SK-N-MC (cell line): ENCODE data around the gene SLC39A11.
"Not testable (repeated sequence)": the region's sequence is repeated elsewhere in the genome, so short reads cannot be mapped to it uniquely, and the experiment has no call there.

Experiments used
- DNase-seq: peaks from one replicate; pipeline ENCODE4 v3.0.0-alpha.2; 2011; ENCODE audit warnings: low read depth, low spot score
- H3K27ac ChIP-seq: fragments of 200-600 bp; sonication (generic); 2 replicates; pipeline ENCODE4 v1.5.1; 2016; ENCODE audit warnings: mixed run types
- H3K36me3 ChIP-seq: fragments of 200-600 bp; sonication (generic); 2 replicates; pipeline ENCODE4 v1.6.1; 2017; ENCODE audit warnings: antibody characterized with exemption, low read length, mixed read lengths; ENCODE audit not compliant: insufficient read depth
- H3K4me3 ChIP-seq: fragments of 200-600 bp; sonication (generic); 2 replicates; pipeline ENCODE4 v1.5.1; 2016
- H3K9ac ChIP-seq: fragments of 200-600 bp; sonication (generic); 2 replicates; pipeline ENCODE4 v1.8.0; 2017; ENCODE audit warnings: mixed run types, mixed read lengths; ENCODE audit not compliant: insufficient read length
- H3K9me3 ChIP-seq: fragments of 200-600 bp; sonication (generic); 2 replicates; pipeline ENCODE4 v1.6.1; 2017; ENCODE audit warnings: low read depth, mild to moderate bottlenecking, antibody characterized with exemption, low read length, moderate library complexity, mixed read lengths
- EZH2 ChIP-seq: fragments of 200-600 bp; sonication (generic); IDR thresholded peaks from one replicate; pipeline ENCODE4 v1.6.1; 2017; ENCODE audit warnings: antibody characterized with exemption
- FOXP2 ChIP-seq: optimal IDR thresholded peaks from 2 replicates; pipeline ENCODE3; 2011; ENCODE audit warnings: mild to moderate bottlenecking, moderate library complexity; ENCODE audit not compliant: insufficient read depth; ENCODE audit errors: extremely low read length, control extremely low read depth
- POLR2AphosphoS5 ChIP-seq: IDR thresholded peaks from 2 replicates; pipeline ENCODE4 v1.6.1; 2012; ENCODE audit warnings: mild to moderate bottlenecking, low read depth, low read length, borderline replicate concordance

SLC39A11 gene

DNA sequence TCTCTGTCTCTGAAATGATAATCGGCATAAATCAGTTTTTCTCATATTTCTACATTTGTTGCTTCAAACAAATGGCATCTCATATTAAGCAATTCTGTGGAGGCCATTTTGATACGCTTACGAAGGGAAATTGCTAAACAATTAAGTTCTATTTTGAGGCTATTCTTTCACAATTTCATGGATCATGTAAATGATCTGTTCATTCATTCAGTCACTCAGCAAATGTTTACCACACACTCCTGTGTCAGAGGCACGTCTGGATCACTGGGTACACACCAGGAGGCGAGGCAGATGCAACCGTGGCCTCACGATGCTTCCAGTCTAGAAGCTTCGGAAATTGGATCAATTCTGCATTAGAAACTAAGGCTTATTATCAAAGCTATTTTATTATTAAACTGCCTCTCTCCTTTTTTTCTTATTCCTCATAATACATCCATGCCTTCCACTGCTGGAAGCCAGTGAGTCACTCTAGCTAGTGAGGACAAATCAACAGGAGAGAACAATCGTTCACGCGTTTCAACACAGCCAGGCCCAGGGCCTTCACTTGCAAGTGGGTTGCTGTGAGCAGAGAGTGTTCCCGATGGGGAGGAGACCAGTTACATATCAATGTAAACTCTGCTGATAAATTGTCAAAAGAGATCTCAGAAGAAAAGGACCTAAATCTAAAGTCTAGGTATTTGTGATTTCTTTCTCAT, 11.3 kb upstream of the SLC39A11 start:
- Histone ChIP-seq H3K9me3 (no peaks in the 10 kb centered on the region), H3K4me3 (no peak overlapping the region), H3K36me3 (no peaks in the 10 kb centered on the region), H3K9ac (no peak overlapping the region), H3K27ac (no peak overlapping the region)
- no peak for DNase-seq
- TF ChIP-seq FOXP2 (no peak), POLR2AphosphoS5 (no peak), EZH2 (no peak)

DNA sequence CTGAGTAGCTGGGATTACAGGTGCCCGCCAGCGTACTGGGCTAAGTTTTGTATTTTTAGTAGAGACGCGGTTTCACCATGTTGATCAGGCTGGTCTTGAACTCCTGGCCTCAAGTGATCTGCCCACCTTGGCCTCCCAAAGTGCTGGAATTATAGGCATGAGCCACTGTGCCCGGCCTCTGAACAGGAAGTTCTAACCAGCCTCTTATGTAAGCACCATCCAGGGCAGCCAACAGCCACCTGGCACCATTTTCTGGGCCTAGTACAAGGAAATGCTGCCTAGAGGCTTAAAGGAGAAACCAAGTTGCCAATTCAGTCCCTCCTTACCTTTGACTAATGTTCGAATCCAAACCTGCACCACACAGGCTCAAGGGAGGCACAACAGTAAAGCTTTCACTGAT, 8.5 kb upstream of the SLC39A11 start:
- Histone ChIP-seq H3K27ac (no peak overlapping the region), H3K9me3 (no peaks in the 10 kb centered on the region), H3K4me3 (no peak overlapping the region), H3K9ac (no peak overlapping the region), H3K36me3 (no peaks in the 10 kb centered on the region)
- no peak for TF ChIP-seq FOXP2
- TF ChIP-seq POLR2AphosphoS5 = no peak
- DNase-seq = no peak

DNA sequence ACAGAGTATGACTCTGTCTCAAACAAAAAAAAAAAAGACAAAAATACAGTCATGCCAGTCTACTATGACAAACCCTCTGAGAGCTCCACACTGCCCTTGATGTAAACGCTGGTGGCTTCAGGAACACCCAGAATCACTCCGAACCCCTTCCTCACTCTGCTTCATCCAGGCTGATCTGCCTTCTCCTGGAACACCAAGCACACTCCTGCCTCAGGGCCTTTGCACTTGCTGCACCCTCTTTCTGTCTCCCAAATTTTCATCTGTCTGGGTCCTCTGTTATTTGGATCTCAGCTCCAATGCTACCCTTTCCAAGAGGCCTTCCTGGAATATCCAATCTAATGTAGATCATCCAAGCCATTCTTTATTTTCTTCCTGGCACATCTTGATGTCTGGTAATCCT, 7.9 kb upstream of the SLC39A11 start:
- TF ChIP-seq POLR2AphosphoS5 = no peak
- TF ChIP-seq EZH2 = no peak
- no peak for TF ChIP-seq FOXP2
- no peak for DNase-seq
- H3K36me3 ChIP-seq = no peaks in the 10 kb centered on the region

DNA sequence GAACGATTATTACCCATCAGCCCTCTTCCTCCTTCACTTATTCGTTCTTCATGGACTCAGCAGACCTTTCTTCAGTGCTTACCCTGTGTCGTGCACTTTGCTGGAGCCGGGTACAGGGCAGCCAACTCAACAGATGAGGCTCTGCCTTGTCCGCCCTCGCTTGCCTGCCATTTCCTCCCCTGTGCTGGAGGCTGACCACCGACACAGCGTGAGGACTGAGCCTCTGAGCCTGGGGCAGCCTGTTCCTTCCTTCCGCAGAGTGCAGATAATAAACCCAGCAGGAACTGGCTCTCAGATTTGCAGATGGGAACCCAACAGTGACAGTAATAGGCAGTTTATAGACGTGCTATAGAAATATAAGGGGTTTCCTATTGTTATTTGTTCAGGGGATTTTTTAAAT, 7.0 kb upstream of the SLC39A11 start:
- no peak for DNase-seq
- H3K36me3 ChIP-seq = no peaks in the 10 kb centered on the region
- H3K9ac ChIP-seq = no peak overlapping the region
- no peak overlapping the region for H3K4me3 ChIP-seq
- TF ChIP-seq FOXP2 (no peak), POLR2AphosphoS5 (no peak), EZH2 (no peak)
- no peak overlapping the region for H3K27ac ChIP-seq
- H3K9me3 ChIP-seq = no peaks in the 10 kb centered on the region

More for the DNA sequence above, 7.9 kb upstream of the SLC39A11 start:
- Histone ChIP-seq H3K4me3 (no peak overlapping the region), H3K9me3 (no peaks in the 10 kb centered on the region), H3K27ac (no peak overlapping the region), H3K9ac (no peak overlapping the region)

DNA sequence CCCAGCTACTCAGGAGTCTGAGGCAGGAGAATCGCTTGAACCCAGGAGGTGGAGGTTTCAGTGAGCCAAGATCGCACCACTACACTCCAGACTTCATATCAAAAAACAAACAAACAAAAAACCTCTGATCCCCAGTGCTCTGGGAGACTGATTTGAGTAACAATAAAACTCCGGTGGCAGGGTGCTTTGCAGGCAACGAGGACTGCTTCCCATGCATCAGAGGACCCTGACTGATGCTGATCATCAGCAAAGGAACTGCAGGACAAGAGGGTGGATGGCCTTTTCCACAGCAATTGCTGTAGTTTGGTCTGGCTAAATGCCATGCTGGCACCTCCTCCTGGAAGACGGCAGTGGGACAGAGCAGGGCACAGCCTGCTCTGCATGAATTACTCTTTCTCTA, 6.4 kb upstream of the SLC39A11 start:
- Histone ChIP-seq H3K9ac (no peak overlapping the region), H3K9me3 (no peaks in the 10 kb centered on the region), H3K4me3 (no peak overlapping the region), H3K36me3 (no peaks in the 10 kb centered on the region), H3K27ac (no peak overlapping the region)
- no peak for DNase-seq
- TF ChIP-seq FOXP2 = no peak
- TF ChIP-seq POLR2AphosphoS5 = no peak
- no peak for TF ChIP-seq EZH2

DNA sequence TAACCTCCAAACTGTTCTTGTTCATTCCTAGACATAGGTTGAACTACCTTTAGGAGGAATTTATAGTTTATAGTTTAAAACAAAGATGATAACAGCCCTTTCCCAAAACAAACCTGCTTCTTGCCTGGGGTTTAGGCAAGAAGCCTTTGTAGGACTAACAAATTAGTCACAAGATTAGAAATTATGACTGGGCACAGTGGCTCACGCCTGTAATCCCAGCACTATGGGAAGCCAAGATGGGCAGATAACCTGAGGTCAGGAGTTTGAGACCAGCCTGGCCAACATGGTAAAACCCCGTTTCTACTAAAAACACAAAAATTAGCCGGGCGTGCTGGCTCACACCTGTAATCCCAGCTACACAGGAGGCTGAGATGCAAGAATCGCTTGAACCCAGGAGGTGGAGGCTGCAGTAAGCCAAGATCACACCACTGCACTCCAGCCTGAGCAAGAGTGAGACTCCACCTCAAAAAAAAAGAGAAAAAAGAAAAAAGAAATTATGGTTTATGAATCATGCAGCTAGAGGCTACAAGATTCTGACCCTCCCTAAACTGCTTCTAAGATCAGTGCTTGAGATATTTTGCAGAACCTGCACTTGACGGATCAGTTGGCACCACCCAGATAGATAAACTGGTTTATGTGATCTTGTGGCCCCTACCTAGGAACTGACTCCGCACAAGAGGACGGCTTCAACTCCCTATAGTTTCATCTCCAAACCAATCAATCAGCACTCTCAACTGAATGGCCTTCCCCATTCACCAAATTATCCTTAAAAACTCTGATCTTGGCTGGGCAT, 5.7 kb upstream of the SLC39A11 start:
- not testable (repeated sequence) for H3K9me3 ChIP-seq, H3K36me3 ChIP-seq, H3K9ac ChIP-seq, DNase-seq, H3K27ac ChIP-seq, H3K4me3 ChIP-seq

DNA sequence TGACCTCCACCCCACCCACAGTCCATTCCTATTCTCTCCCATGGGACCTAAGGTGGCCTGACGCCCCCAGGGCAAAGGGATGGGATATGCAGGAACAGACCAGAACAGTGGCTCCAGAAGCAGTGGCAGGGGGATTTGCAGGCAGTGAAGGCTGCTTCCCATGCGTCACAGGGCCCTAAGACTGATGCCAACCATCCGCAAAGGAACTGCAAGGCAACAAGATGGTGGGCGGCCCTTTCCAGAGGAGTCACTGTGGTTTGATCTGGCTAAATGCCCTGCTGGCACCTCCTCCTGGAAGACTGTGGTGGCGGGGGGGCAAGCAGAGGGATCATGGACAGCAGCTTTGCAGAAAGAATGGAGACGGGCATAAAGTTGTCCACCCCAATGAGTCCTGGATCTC, 4.4 kb upstream of the SLC39A11 start:
- H3K36me3 ChIP-seq = no peaks in the 10 kb centered on the region
- no peaks in the 10 kb centered on the region for H3K9me3 ChIP-seq
- TF ChIP-seq FOXP2 (no peak), EZH2 (no peak), POLR2AphosphoS5 (no peak)
- H3K27ac ChIP-seq = no peak overlapping the region
- no peak for DNase-seq
- no peak overlapping the region for H3K4me3 ChIP-seq
- no peak overlapping the region for H3K9ac ChIP-seq

DNA sequence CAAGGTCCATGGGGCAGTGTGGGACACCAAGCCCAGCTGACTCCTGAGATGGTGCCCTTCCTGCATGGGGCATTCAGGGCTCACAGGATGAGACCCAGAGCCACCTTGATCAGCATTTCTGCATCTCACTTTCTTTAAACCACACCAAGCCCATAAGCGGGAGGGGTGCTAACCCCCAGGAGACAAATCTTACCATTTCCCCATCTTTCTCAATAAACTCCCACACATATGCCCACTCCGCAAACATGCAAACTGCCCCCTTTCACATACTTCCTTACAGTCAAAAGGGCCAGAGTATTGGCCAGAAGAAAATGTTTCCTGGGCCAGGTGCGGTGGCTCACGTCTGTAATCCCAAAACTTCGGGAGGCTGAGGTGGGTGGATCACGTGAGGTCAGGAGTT, 3.7 kb upstream of the SLC39A11 start:
- Histone ChIP-seq H3K27ac (no peak overlapping the region), H3K4me3 (no peak overlapping the region), H3K9ac (no peak overlapping the region), H3K36me3 (no peaks in the 10 kb centered on the region), H3K9me3 (no peaks in the 10 kb centered on the region)
- DNase-seq = no peak
- TF ChIP-seq EZH2 (no peak), POLR2AphosphoS5 (no peak)

DNA sequence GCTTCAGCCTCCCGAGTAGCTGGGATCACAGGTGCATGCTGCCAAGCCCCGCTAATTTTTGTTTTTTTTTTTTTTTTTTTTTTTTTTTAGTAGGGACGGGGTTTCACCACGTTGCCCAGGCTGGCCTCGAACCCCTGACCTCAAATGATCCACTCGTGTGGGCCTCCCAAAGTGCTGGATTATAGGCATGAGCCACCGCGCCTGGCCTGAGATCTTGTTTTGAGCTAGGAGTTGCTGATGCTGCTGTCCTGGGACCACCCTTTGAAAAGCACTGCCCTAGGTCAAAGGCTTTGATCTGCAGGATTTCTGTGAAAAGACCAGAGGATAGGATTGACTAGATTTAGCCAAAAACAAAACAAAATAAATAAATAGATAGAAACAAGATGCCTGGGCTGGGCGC, 798 bp upstream of the SLC39A11 start:
- DNase-seq = no peak
- H3K4me3 ChIP-seq = no peak overlapping the region
- no peak overlapping the region for H3K9ac ChIP-seq
- no peak for TF ChIP-seq FOXP2
- no peak for TF ChIP-seq EZH2
- no peak for TF ChIP-seq POLR2AphosphoS5
- no peaks in the 10 kb centered on the region for H3K9me3 ChIP-seq
- no peaks in the 10 kb centered on the region for H3K36me3 ChIP-seq
- H3K27ac ChIP-seq = no peak overlapping the region
